AG04449 (cell line): ENCODE measurements around the gene OR5K2.

Source experiments
- CTCF ChIA-PET: fragments of 350-600 bp; formaldehyde crosslinking; extraction: SDS; loops from one replicate; lab custom pipeline; 2021; ENCODE audit warnings: antibody characterized with exemption; lab: Yijun Ruan, JAX
- POLR2A ChIA-PET: fragments of 400-600, 350-600 bp; formaldehyde crosslinking; extraction: SDS; loops from one replicate; lab custom pipeline; 2020; ENCODE audit warnings: antibody characterized with exemption, inconsistent platforms; lab: Yijun Ruan, JAX
- DNase-seq: peaks from one replicate; pipeline ENCODE4 v3.0.0-alpha.2; 2010; ENCODE audit warnings: low read depth, low spot score
- H3K4me3 ChIP-seq: 2 replicates; pipeline ENCODE4 v1.5.1; 2011; ENCODE audit warnings: low read depth, mild to moderate bottlenecking, control low read depth, low read length
- CTCF ChIP-seq: IDR thresholded peaks from one replicate; pipeline ENCODE4 v1.5.1; 2011; ENCODE audit warnings: mild to moderate bottlenecking, moderate library complexity, low read length, control low read depth, inconsistent platforms; ENCODE audit not compliant: insufficient read depth; ENCODE audit errors: missing control alignments

Gene OR5K2

GRCh38 chr3:98542623-98543022 lies 45.1 kb downstream of the OR5K2 start:
- POLR2A ChIA-PET: no interaction called here
- CTCF ChIA-PET: no interaction called here
- H3K4me3 ChIP-seq: no peak overlapping the region
- DNase-seq: no peak
- TF ChIP-seq CTCF: no peak

- no peak for TF ChIP-seq CTCF
- DNase-seq: no peak
- no peak overlapping the region for H3K4me3 ChIP-seq
- ChIA-PET CTCF (no interaction called here), POLR2A (no interaction called here)
These were observed 48.5 kb downstream of the OR5K2 start for GRCh38 chr3:98545940-98546339.
